Bronchial epithelial cell (primary cell): ENCODE results near the gene SCARF1. TPM values are rescaled to one million over a fixed set of nuclear protein-coding genes. Genes with fewer than 3 reads are reported as not detected.

ENCODE experiments used
- DNase-seq: peaks from one replicate; pipeline ENCODE4 v3.0.0-alpha.2; 2010; ENCODE audit warnings: low read depth
- FAIRE-seq: peaks from 2 replicates; lab custom pipeline; 2011; peaks lifted over from hg19 to GRCh38; lab: Jason Lieb, UNC
- H3K27me3 ChIP-seq: 2 replicates; pipeline ENCODE4 v1.5.1; 2011; ENCODE audit warnings: low read length; ENCODE audit not compliant: control insufficient read depth, insufficient read depth
- H3K36me3 ChIP-seq: 2 replicates; pipeline ENCODE4 v1.5.1; 2011; ENCODE audit warnings: low read length; ENCODE audit not compliant: control insufficient read depth, insufficient read depth
- H3K4me3 ChIP-seq: 2 replicates; pipeline ENCODE4 v1.5.1; 2011; ENCODE audit warnings: mild to moderate bottlenecking, low read depth, low read length, control low read depth
- total RNA-seq: library from RNA; depleted of rRNA; stranded (reverse); fragments of >200 nt; gene quantifications from 2 replicates; pipeline ENCODE4 v1.2.1, GENCODE V29; 2014
- TF ChIP-seq, protein P1 (sequence below): IDR thresholded peaks from 2 replicates; pipeline ENCODE4 v1.5.1; 2011; ENCODE audit warnings: mild to moderate bottlenecking, moderate library complexity, low read length, control low read depth, inconsistent platforms; ENCODE audit not compliant: insufficient read depth, severe bottlenecking

SCARF1 gene
- total RNA-seq, 1 donor from 2014 or later, result 0.53 TPM

DNA sequence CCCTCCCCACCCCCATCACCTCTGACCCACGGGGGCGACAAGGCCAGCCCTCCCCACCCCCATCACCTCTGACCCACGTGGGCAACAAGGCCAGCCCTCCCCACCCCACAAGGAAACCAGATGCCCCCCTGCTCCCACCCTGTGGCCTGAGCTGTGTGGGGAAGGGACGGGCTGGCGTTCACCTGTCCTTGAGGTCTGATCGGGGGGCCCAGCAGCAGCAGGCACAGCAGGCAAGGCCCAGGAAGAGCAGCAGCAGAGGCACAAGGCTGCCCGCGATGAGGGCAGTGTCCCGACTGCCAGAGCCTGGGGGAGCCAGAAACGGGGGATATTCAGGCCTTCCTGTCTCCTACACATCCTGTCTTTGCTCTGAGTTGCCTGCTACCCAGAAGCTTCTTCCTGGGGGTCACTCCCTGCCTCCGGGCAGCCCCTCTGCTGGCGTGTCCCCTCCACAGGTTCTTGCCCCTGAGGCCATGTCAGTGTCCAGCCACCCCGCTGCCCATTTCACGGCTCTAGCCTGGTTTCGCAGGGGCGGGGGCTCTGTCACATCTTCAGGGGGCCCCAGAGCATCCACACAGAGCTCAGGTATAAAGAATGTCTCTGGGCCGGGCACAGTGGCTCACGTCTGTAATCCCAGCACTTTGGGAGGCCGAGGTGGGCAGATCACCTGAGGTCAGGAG, 6.8 kb downstream of the SCARF1 start:
- FAIRE-seq, result no peak
- DNase-seq, result no peak
- Histone ChIP-seq H3K36me3 (no peaks in the 10 kb centered on the region), H3K27me3 (no peaks in the 10 kb centered on the region), H3K4me3 (no peak overlapping the region)
- TF ChIP-seq, protein P1, sequence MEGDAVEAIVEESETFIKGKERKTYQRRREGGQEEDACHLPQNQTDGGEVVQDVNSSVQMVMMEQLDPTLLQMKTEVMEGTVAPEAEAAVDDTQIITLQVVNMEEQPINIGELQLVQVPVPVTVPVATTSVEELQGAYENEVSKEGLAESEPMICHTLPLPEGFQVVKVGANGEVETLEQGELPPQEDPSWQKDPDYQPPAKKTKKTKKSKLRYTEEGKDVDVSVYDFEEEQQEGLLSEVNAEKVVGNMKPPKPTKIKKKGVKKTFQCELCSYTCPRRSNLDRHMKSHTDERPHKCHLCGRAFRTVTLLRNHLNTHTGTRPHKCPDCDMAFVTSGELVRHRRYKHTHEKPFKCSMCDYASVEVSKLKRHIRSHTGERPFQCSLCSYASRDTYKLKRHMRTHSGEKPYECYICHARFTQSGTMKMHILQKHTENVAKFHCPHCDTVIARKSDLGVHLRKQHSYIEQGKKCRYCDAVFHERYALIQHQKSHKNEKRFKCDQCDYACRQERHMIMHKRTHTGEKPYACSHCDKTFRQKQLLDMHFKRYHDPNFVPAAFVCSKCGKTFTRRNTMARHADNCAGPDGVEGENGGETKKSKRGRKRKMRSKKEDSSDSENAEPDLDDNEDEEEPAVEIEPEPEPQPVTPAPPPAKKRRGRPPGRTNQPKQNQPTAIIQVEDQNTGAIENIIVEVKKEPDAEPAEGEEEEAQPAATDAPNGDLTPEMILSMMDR, result no peak

DNA sequence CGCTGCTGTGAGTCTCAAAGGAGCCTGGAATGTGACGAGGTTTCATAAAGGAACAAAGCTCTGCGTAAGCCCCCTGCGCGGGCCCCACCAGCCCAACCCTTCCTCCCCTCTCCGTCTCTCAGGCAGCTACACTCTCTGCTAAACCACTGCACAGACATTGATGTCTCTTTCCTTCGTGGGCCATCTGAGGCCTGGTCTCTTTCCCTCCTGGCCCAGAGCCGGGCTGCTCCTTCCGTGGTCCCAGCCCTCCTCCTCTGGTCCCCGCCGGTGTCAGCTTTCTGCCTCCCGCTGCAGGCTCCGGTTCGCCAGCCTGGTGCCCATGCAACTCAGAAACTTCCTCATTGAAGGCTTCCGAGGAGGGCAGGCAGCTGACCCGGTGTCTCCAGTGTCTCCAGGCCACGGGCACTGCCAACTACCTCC, 7.4 kb downstream of the SCARF1 start:
- Histone ChIP-seq H3K27me3 (no peaks in the 10 kb centered on the region), H3K4me3 (no peak overlapping the region), H3K36me3 (no peaks in the 10 kb centered on the region)
- DNase-seq (no peak), FAIRE-seq (no peak)
- TF ChIP-seq, protein P1, result no peak

DNA sequence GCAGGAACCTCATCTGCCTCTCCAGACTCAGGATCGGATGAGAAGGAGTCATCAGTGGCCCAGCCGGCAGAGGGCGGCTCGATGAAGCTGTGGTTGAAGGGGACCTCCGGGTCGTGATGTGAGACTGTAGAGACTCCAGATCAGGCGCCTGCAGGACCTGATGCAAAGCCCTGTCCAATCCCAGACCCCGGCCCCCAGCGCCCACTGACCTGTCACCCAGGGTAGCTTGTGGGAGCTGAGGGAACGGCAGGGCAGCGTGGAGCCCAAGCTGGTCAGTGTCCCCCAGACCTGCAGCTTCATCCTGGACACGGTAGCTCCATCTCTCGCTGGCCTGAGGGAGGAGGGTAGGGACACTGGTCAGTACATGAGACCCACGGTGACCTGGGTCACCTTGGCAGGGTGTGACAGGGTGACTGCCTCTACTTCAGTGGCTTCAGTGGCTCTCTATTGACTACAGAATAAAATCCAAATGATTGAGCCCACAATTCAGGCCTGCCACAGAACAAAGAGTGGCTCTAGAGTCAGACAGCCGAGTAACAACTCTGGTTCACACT, 8.7 kb downstream of the SCARF1 start:
- FAIRE-seq (no peak), DNase-seq (no peak)
- H3K27me3 ChIP-seq, result no peaks in the 10 kb centered on the region
- TF ChIP-seq, protein P1, result no peak
- no peak overlapping the region for H3K4me3 ChIP-seq
- no peaks in the 10 kb centered on the region for H3K36me3 ChIP-seq

DNA sequence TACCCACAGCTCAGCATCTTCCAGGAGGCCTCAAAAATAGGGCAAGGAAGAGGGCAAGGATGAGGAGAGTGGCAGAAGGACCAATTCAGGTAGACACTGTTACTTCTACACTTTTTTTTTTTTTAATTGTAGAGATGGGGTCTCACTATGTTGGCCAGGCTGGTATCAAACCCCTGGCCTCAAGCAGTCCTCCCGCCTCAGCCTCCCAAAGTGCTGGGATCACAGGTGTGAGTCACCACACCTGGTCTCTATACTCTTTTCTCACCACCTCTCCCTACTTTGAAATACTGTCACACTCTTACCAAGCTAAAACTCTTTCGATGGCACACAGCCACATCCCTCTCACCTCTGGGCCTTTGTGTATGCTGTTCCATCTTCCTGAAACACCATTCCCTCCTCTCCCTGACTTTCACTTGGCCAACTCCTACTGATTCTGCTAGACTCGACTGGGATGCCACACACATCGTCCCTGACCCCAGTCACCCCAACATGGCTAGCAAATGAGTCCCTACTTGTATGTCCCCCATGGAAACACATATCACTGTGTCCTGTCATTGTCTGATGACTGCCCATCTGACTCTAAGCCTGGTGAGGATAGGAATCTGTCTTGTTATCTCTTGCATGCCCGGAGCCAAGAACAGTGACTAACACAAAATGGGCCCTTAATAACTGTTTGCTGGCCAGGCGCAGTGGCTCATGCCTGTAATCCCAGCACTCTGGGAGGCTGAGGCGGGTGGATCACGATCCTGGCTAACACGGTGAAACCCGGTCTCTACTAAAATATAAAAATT, 9.7 kb downstream of the SCARF1 start:
- Histone ChIP-seq H3K4me3 (no peak overlapping the region), H3K27me3 (no peaks in the 10 kb centered on the region), H3K36me3 (no peaks in the 10 kb centered on the region)
- DNase-seq, result no peak
- no peak for FAIRE-seq
- TF ChIP-seq, protein P1, result no peak

DNA sequence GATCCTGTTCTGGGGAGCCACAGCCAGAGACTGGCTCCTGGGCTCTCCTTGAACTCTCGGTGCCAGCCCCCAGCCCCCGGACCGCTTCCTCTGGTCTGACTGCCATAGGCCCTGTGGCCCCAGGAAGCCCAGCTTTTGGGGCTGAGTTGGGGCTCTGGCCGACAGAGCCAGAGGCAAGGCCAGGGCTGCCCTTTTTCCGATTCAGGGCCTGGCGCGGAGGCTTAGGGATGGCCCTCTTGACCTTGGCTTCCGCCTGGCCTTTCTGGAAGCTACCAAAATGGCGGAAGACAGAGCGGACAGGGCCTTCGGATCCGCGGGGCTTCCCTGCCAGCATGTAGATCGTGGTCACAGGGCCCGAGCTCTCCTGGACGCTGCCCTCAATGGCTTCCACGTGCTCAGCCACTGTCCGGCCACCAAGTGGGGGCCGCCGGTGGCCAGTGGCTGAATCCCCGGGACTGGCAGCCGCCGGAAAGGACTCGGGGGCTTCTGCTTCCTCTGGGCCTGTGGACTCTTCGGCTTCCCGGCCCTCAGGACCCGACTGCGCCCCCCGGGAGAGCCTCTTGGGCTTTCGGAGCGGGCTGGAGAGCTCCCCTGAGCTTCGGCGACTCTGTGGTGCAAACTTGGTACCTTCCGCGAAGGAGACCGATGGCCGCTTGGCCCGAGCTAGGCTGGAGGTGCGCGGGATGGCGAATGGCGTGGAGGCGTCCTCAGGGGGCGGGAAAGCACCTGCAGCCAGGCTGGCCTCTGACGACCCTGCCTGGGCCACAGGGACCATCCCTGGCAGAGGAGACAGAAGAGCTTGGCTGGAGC, 10.5 kb downstream of the SCARF1 start:
- no peak overlapping the region for H3K4me3 ChIP-seq
- H3K27me3 ChIP-seq, result no peaks in the 10 kb centered on the region
- H3K36me3 ChIP-seq, result no peaks in the 10 kb centered on the region
- no peak for FAIRE-seq
- no peak for DNase-seq
- TF ChIP-seq, protein P1, result no peak
